BE2C (cell line): Measurements from ENCODE around the gene CCDC92.
"Not testable (repeated sequence)": the region's sequence is repeated elsewhere in the genome, so short reads cannot be mapped to it uniquely, and the experiment has no call there.

ENCODE experiments used
- DNase-seq: peaks from one replicate; pipeline ENCODE4 v3.0.0-alpha.2; 2020
- H3K27me3 ChIP-seq: fragments of 250-450 bp; sonication (Bioruptor Pico); 2 replicates; pipeline ENCODE4 v1.5.1; 2020; ENCODE audit warnings: mild to moderate bottlenecking
- H3K36me3 ChIP-seq: fragments of 250-450 bp; sonication (Bioruptor Pico); 2 replicates; pipeline ENCODE4 v1.5.1; 2020; ENCODE audit warnings: mild to moderate bottlenecking
- H3K4me1 ChIP-seq: fragments of 250-450 bp; sonication (Bioruptor Pico); 2 replicates; pipeline ENCODE4 v1.5.1; 2020
- H3K4me3 ChIP-seq: 2 replicates; pipeline ENCODE4 v1.5.1; 2011; ENCODE audit warnings: low read depth, low read length
- H3K9me3 ChIP-seq: fragments of 250-450 bp; sonication (Bioruptor Pico); 2 replicates; pipeline ENCODE4 v1.5.1; 2020
- TF ChIP-seq, protein P1 (sequence below): IDR thresholded peaks from 2 replicates; pipeline ENCODE4 v1.5.1; 2012; ENCODE audit warnings: mild to moderate bottlenecking, low read depth, low read length

The CCDC92 gene

DNA sequence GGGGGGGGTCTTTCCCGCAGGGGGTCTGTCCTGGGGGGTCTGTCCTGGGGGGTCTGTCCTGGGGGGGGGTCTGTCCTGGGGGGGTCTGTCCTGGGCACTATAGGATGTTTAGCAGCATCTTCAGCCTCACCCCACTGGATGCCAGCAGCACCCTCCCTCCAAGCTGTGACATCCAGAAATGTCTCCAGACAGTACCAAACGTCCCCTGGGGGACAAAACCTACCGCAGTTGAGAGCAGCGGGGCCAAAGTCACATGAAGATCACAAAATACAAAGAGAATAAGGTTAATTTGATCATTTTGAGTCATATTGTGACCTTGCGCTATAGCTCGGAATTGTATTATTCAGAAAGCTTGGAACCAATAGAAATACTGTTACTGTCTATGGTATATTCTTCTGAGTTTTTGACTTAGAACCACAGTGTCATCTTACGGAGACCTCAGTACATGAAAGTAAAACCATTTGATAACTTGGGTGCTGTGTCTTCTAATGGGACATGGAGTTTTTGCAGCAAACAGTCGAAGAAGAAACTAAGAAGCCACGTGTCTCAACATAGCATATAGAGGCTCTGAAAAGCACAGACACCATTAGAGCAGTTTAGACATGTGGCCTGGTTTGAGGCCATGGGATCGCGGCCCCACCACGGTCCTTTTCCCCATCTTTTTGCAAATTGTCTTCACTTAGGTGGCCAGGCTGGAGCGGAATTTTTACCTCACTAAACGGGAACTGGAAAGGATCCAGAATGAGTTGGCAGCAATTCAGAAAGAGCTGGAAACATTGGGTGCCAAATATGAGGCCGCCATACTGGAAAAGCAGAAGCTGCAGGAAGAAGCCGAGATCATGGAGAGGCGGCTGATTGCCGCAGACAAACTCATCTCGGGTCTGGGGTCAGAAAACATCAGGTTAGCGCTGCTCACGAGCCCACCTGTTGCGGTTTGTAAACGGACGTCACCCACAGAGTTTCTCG is 59.9 kb downstream of the CCDC92 start:
- Histone ChIP-seq H3K36me3 (no peaks in the 10 kb centered on the region), H3K4me3 (no peak overlapping the region), H3K9me3 (no peaks in the 10 kb centered on the region), H3K27me3 (no peaks in the 10 kb centered on the region), H3K4me1 (peaks cover 12% of the 10 kb centered on the region)
- peak; percentile 53 for DNase-seq
- TF ChIP-seq, protein P1, sequence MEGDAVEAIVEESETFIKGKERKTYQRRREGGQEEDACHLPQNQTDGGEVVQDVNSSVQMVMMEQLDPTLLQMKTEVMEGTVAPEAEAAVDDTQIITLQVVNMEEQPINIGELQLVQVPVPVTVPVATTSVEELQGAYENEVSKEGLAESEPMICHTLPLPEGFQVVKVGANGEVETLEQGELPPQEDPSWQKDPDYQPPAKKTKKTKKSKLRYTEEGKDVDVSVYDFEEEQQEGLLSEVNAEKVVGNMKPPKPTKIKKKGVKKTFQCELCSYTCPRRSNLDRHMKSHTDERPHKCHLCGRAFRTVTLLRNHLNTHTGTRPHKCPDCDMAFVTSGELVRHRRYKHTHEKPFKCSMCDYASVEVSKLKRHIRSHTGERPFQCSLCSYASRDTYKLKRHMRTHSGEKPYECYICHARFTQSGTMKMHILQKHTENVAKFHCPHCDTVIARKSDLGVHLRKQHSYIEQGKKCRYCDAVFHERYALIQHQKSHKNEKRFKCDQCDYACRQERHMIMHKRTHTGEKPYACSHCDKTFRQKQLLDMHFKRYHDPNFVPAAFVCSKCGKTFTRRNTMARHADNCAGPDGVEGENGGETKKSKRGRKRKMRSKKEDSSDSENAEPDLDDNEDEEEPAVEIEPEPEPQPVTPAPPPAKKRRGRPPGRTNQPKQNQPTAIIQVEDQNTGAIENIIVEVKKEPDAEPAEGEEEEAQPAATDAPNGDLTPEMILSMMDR, result no peak

DNA sequence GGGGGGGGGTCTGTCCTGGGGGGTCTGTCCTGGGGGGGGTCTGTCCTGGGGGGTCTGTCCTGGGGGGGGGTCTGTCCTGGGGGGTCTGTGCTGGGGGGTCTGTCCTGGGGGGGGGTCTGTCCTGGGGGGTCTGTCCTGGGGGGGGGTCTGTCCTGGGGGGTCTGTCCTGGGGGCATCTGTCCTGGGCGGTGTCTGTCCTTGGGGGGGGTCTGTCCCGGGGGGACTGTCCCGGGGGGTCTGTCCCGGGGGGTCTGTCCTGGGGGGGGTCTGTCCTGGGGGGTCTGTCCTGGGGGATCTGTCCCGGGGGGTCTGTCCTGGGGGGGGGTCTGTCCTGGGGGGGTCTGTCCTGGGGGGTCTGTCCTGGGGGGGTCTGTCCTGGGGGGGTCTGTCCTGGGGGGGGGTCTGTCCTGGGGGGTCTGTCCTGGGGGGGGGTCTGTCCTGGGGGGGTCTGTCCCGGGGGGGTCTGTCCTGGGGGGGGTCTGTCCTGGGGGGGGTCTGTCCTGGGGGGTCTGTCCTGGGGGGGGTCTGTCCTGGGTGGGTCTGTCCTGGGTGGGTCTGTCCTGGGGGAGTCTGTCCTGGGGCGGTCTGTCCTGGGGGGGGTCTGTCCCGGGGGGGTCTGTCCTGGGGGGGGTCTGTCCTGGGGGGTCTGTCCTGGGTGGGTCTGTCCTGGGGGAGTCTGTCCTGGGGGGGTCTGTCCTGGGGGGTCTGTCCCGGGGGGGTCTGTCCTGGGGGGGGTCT is 60.8 kb downstream of the CCDC92 start:
- H3K36me3 ChIP-seq, H3K27me3 ChIP-seq, H3K9me3 ChIP-seq, H3K4me3 ChIP-seq, DNase-seq: not testable (repeated sequence)
- H3K4me1 ChIP-seq, result peaks cover 12% of the 10 kb centered on the region

DNA sequence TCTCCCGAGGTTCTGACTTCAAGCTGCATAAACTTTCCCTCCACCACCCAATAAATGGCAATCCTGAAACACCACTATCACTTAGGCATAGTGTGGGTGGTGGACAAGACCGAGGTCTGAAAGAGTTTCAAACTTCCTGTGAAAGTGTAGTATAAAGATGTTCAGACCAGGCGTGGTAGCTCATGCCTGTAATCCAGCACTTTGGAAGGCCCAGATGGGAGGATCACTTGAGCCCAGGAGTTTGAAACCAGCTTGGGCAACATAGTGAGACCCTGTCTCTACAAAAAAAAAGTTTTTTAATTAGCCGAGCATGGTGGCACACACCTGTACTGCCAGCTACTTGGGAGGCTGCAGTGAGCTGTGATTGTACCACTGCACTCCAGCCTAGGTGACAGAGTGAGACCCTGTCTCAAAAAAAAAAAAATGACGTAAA is 61.9 kb downstream of the CCDC92 start:
- no peak for DNase-seq
- Histone ChIP-seq H3K27me3 (no peaks in the 10 kb centered on the region), H3K36me3 (no peaks in the 10 kb centered on the region), H3K4me1 (peaks cover 12% of the 10 kb centered on the region), H3K4me3 (no peak overlapping the region), H3K9me3 (no peaks in the 10 kb centered on the region)
- TF ChIP-seq, protein P1, result no peak

DNA sequence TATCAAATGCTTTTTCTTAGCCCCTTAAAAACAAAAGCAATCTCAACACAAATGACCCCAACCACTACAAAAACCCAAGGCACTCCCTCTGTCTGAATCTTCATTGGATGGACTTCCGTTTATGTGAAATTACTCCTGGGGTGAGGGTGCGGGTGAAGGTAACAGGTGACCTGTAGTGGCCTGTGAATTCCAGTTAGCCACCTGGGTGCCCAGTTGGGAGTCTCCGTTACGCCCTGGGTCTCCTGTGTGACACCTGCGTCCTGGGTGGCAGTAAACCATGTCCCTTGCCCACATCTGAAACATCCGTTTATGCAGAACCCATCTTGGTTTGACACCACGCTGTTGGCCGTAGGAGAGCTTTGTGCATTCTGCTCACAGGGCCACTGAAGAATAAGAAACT is 62.6 kb downstream of the CCDC92 start:
- TF ChIP-seq, protein P1, result no peak
- no peaks in the 10 kb centered on the region for H3K9me3 ChIP-seq
- peaks cover 12% of the 10 kb centered on the region for H3K4me1 ChIP-seq
- DNase-seq, result no peak
- H3K27me3 ChIP-seq, result no peaks in the 10 kb centered on the region
- no peaks in the 10 kb centered on the region for H3K36me3 ChIP-seq
- H3K4me3 ChIP-seq, result peak overlapping the region; percentile 51; the same call in 1 of the 2 replicates

DNA sequence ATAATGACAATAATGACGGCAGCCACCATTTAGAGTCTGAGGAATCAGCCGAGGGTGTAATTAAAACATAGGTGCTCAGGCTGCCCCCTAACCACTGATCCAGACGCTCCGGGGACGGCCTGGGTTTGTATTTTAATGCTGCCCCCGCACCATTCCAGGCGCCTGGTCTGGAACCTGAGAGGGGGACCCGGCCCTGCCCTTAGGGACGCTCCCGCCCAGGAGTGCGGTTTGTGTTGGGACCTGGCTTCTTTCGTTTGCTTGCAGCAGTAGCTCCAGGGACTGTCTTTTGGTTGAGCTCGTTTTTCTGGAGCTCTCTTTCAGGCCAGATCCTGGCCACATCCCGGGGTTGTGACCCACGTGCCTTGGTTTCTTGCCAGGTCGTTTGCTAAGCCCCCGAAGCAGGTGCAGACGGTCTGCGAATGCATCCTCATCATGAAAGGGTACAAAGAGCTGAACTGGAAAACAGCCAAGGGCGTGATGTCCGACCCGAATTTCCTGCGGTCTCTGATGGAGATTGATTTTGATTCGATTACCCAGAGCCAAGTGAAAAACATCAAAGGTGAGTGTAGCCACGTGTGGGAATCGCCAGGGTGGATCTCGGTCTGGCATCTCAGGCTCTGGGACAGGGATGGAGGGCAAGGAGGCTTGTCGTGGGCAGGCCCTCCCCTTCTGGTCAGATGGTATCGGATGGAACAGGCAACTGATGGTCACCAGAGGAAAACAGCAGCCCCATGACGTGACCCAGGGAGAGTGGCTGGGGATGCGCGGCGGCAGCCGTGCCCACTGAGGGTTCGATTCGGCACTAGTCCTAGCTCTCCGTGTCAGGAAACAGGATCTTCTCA is 63.5 kb downstream of the CCDC92 start:
- Histone ChIP-seq H3K4me1 (peaks cover 12% of the 10 kb centered on the region), H3K36me3 (no peaks in the 10 kb centered on the region), H3K9me3 (no peaks in the 10 kb centered on the region), H3K4me3 (peak overlapping the region; percentile 51), H3K27me3 (no peaks in the 10 kb centered on the region)
- TF ChIP-seq, protein P1, result no peak
- DNase-seq, result peak; percentile 74
